Activated T-cell treated with anti-CD3 and anti-CD28 coated beads, Interleukin-2, amount 50 U/mL, for 48 hours (primary cell): ENCODE data around the gene BCAR1.
A peak's percentile ranks its signal among the peaks of the same experiment; 100 is the strongest.
"Not testable (repeated sequence)": the region's sequence is repeated elsewhere in the genome, so short reads cannot be mapped to it uniquely, and the experiment has no call there.

Experiments
- DNase-seq, 2 experiments: peaks; one replicate each; pipeline ENCODE4 v3.0.0-alpha.2; 2020

Gene BCAR1

GRCh38 chr16:75238132-75238852 lies 13.1 kb downstream of the BCAR1 start:
- DNase-seq = no peak

DNA sequence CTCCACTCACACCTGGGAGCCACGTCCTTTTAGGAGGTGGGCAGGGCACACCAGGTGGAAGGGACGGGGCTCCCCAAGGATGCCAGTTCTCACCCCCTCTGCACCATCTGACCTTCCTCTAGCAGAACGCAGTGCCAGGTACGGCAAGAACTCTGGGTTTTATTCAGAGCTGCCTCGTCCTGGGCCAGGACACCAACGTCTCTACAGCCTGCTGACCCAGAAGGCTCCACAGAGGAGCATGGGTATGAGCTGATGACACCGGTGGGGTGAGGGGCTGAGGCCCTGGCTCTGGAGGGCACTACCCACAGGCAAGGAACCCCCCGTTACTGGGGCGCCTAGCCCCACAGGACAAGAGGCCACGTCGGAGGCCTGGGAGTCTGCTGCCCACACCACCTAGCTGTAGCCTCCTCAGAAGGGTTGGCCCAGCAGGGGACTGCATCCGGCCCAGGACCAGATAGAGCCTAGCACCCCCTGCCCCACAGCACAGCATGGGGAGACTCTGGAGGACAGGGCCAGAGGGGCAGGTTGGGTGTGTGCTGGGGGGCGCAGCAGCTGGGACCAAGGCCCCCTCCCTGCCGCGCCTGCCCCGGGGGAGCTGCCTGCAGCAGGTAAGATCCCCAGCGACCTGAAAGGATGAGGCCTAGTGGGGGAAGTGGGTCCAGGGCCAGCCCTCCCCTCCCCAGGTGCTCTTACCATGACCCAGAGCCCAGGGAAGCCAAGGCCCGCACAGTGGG lies 13.9 kb downstream of the BCAR1 start:
- no peak for DNase-seq

DNA sequence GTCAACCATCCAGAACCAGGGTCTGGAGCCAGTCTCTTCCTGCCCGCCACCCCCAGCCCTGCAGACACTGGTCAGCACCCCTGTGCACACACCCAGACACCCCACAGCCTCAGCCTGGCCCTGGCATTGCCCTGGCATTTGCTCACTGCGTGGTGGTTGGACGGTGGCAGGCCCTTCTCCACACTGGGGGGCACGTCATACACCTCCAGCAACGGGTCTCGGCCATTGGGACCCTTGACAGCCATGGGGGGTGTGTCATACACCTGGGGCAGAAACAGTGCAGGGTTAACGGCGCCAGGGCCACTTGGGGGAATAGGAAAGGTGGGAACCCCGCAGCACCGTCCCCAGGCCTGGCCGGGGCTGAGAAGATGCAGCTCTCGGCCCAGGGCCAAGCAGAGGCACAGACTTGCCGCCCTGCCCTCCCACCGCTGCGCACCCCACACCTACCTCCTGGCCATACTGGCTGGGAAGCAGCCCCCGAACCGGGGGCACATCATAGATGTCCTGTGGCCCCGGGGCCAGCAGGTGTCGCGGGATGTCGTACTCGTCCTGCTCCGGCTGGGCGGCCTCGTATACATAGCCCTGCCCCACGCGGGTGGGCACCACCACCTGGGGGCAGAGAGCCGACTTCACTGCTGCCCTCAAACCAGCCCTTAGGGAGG lies 14.6 kb downstream of the BCAR1 start:
- no peak for DNase-seq

DNA sequence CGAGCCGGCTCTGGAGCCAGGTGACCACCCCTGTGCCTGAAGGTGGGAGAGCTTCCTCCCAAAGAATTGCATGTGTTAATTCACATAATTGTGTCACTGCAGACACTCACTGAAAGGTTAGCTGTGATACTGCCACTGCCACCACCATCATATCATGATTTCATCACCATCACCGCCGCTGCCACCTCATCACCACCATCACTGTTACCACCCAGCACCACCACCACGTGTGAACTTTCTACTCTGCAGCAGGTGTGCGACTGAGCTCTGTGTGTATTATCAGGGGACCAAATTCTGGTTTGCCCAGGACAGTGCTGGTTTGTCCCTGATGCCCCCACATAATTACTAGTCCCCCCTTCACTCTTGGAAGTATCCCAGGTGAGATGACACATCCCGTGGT lies 15.2 kb downstream of the BCAR1 start:
- peak; percentile 49 to 62 for DNase-seq

- DNase-seq = no peak
Observed at GRCh38 chr16:75235721-75236193, 15.7 kb downstream of the BCAR1 start.

- no peak for DNase-seq
Observed at GRCh38 chr16:75234856-75235696, 16.3 kb downstream of the BCAR1 start.

DNA sequence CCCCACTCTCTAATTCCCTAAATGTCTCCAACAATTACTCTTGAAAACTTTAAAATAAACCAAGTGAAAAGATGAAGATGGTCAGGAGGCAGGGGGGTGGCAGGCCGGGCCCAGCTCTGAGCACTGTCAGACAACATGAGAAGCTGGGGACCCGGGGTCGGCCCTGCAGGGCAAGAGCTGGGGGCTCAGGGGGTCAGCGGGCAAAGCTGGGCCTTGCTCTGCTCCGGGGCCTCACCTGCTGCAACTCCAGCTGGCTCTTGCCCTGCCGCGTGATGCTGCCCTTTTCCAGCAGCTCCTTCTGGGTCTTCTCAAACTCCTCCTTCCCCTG lies 17.8 kb downstream of the BCAR1 start:
- DNase-seq = no peak

- no peak for DNase-seq
Observed at GRCh38 chr16:75231570-75231969, 19.9 kb downstream of the BCAR1 start.

DNA sequence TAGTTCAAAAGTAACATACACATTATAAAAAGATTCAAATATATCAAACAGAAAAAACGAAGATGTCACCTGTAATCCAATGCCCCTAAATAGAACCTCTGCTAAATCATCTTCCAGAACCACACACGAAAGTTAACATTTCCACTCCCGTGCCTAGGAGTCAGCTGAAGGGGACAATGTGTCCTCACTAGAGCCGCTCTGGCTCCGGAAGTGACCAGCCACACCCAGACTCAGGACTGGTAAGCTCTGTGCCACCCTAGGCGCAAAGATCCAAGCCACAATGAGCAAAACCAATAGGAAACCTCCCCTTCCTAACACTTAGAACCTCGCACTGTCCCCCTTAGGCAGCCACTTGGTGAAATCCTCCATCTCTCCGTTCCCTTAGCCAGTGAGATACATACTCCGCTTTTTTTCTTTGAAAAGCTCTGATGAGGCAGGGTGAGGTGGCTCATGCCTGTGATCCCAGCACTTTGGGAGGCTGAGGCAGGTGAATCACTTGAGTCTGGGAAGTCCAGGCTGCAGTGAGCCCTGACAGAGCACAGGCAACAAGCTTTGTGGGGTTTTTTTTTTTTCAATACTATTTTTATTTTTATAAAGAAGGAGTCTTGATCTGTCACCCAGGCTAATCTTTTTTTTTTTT lies 20.8 kb downstream of the BCAR1 start:
- no peak for DNase-seq

- no peak for DNase-seq
Observed at GRCh38 chr16:75229172-75230031, 22.0 kb downstream of the BCAR1 start.

DNA sequence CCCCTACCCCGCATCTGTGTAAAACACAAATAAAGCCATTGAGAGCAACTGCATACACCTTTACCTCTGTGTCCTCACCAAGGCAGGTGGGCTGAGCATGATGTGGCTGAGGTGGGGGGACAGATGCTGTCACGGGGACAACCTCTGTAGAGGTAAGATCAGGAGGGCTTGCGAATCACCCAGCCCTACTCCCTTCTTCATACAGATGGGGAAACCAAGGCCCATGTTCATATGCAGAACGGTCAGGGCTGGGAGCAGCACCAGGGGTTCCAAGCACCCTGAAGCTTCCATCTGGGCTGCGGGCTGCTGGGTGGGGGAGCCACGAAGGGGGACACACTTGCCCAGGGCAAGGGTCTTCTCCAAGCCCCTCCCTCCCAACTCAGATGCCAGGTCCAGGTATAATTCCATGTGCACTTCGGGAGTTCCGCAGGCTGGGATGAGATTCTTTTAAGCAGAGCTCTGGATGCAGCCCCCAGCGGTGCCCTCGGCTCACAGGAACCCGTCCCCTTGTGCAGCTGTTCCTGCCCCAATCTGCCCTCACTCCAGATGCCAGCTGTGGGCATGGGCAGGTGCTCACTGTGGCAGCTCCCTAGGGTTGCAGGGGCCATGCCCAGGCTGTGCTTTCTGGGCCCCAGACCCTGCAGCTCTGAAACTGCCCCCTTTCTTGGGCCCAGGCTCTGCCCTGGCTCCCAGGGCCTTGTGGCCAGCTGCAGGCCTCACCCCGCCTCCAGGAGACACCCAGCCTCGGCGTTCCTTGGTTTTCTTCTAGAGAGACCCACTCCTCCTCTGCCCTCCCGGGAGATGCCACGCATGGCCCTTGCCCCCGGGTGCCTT lies 23.1 kb downstream of the BCAR1 start:
- no peak for DNase-seq

- DNase-seq = no peak
Observed at GRCh38 chr16:75227361-75228142, 23.9 kb downstream of the BCAR1 start.

GRCh38 chr16:75226550-75227360 lies 24.7 kb downstream of the BCAR1 start:
- DNase-seq = no peak

DNA sequence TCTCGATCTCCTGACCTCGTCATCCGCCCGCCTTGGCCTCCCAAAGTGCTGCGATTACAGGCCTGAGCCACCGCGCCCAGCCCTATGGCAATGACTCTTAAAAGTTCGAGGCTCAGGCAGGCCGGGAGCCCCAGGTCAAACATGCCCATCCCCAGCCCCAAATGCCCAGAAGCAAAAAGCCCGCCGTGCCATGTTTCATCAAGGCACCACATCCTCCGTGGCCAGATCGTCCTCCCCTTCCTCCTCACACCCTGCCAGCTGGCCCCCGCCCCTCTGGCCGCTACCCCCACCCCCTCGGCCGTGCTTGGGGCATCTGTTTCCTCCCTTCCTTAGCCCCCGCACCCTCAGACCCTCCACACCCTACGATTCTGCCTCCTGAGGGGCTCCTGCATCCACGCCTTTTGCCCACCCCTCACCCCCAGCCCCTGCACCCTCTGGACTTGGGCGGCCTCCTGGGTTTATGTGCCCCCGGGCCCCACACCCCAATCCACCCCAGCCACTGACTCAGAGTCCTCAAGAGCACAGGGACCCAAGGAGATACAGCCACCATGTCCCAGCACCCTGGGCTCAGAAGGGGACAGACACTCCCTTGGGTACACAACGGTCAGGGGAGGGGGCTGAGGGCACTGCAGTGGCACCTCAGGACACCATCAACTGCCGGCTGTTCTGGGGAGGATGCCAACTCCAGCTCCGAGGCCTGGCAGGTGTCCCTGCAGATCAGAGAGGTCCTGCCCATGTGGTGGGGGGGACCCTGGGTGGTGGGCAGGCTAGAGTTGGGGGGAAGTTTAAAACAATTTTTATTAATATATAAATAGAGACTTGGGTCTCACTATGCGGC lies 25.5 kb downstream of the BCAR1 start:
- no peak for DNase-seq

DNA sequence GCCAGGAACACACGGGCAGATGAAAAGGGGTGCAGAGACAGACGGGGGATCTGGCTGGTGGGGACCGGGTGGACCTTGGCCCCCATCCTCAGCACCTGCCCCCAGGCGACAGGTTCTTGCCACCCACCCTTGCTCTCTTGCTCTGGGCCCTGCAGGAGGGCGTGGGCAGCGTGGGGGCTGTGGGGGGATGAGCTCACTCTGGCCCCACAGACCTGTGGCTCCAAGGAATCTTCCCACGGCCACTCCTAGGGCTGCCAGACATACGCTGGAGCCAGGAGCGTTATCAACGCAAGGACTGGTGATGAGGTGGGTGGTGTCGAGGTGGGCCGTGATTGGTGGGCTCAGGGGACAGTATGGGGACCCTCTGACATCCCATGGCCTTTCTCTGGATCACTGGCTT lies 26.3 kb downstream of the BCAR1 start:
- no peak for DNase-seq

- DNase-seq = no peak
Observed at GRCh38 chr16:75224306-75225082, 26.9 kb downstream of the BCAR1 start.

DNA sequence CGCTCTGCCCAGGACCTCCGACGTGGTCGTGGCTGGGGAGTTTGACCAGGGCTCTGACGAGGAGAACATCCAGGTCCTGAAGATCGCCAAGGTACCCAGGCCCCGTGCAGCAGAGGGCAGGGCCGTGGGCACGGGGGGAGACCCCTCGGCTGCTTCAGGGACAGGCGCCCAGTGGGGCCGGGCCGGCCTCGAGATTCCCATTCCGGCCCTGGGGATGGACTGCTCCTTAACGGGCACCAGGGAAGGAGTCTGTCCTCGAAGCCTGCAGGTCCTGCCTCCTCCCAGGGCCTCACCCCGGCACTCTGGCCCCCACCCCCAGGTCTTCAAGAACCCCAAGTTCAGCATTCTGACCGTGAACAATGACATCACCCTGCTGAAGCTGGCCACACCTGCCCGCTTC lies 28.3 kb downstream of the BCAR1 start:
- DNase-seq = not testable (repeated sequence)
